ENCODE results near the gene CTAGE6.
A peak's percentile ranks its signal among the peaks of the same experiment; 100 is the strongest.
"Not testable (repeated sequence)": the region's sequence is repeated elsewhere in the genome, so short reads cannot be mapped to it uniquely, and the experiment has no call there.

Gene CTAGE6

GRCh38 chr7:143757596-143757995 lies at the start of gene CTAGE6:
Gene CTAGE6, minus strand, starts transcription at chr7:143757696. Its CDS starts 38 bp downstream, at chr7:143757658.
- not testable (repeated sequence) for H3K4me3 Mint-ChIP-seq, DNase-seq, H3K27me3 Mint-ChIP-seq, ATAC-seq, H3K27ac Mint-ChIP-seq, H3K4me1 Mint-ChIP-seq, H3K9me3 Mint-ChIP-seq

- not testable (repeated sequence) for H3K27me3 Mint-ChIP-seq, H3K4me1 Mint-ChIP-seq, H3K9me3 Mint-ChIP-seq, H3K27ac Mint-ChIP-seq, DNase-seq, ATAC-seq, H3K4me3 Mint-ChIP-seq
Measured at GRCh38 chr7:143806664-143807071, 49.2 kb upstream of the CTAGE6 start.

- not testable (repeated sequence) for H3K4me1 Mint-ChIP-seq, H3K27ac Mint-ChIP-seq, ATAC-seq, DNase-seq, H3K27me3 Mint-ChIP-seq, H3K9me3 Mint-ChIP-seq, H3K4me3 Mint-ChIP-seq
Measured at GRCh38 chr7:143797896-143798290, 40.4 kb upstream of the CTAGE6 start.

GRCh38 chr7:143797119-143797895 lies 39.8 kb upstream of the CTAGE6 start:
- not testable (repeated sequence) for H3K9me3 Mint-ChIP-seq, DNase-seq, H3K27ac Mint-ChIP-seq, H3K4me1 Mint-ChIP-seq, H3K4me3 Mint-ChIP-seq, ATAC-seq, H3K27me3 Mint-ChIP-seq

- H3K9me3 Mint-ChIP-seq, ATAC-seq, H3K27ac Mint-ChIP-seq, DNase-seq, H3K4me3 Mint-ChIP-seq, H3K27me3 Mint-ChIP-seq, H3K4me1 Mint-ChIP-seq: not testable (repeated sequence)
Measured at GRCh38 chr7:143795653-143796052, 38.2 kb upstream of the CTAGE6 start.

- ATAC-seq (peak; percentile 67), DNase-seq (peak; percentile 3 to 18)
- H3K4me3 Mint-ChIP-seq, H3K27me3 Mint-ChIP-seq, H3K4me1 Mint-ChIP-seq, H3K9me3 Mint-ChIP-seq, H3K27ac Mint-ChIP-seq: not testable (repeated sequence)
Measured at GRCh38 chr7:143792633-143793032, 35.1 kb upstream of the CTAGE6 start.

GRCh38 chr7:143785415-143786182 lies 28.1 kb upstream of the CTAGE6 start:
- not testable (repeated sequence) for H3K9me3 Mint-ChIP-seq, H3K4me1 Mint-ChIP-seq, H3K27me3 Mint-ChIP-seq, ATAC-seq, DNase-seq, H3K27ac Mint-ChIP-seq, H3K4me3 Mint-ChIP-seq

GRCh38 chr7:143779591-143779990 lies 22.1 kb upstream of the CTAGE6 start:
- not testable (repeated sequence) for H3K27ac Mint-ChIP-seq, H3K4me3 Mint-ChIP-seq, DNase-seq, H3K27me3 Mint-ChIP-seq, H3K9me3 Mint-ChIP-seq, ATAC-seq, H3K4me1 Mint-ChIP-seq

GRCh38 chr7:143772738-143773468 lies 15.4 kb upstream of the CTAGE6 start:
- not testable (repeated sequence) for DNase-seq, H3K4me1 Mint-ChIP-seq, H3K9me3 Mint-ChIP-seq, H3K27me3 Mint-ChIP-seq, H3K4me3 Mint-ChIP-seq, H3K27ac Mint-ChIP-seq, ATAC-seq

- not testable (repeated sequence) for ATAC-seq, H3K9me3 Mint-ChIP-seq, H3K27me3 Mint-ChIP-seq, H3K4me1 Mint-ChIP-seq, H3K4me3 Mint-ChIP-seq, H3K27ac Mint-ChIP-seq, DNase-seq
Measured at GRCh38 chr7:143767531-143767930, 10.0 kb upstream of the CTAGE6 start.

- H3K27ac Mint-ChIP-seq, H3K4me3 Mint-ChIP-seq, DNase-seq, H3K27me3 Mint-ChIP-seq, H3K9me3 Mint-ChIP-seq, H3K4me1 Mint-ChIP-seq, ATAC-seq: not testable (repeated sequence)
Measured at GRCh38 chr7:143765678-143766077, 8.2 kb upstream of the CTAGE6 start.

- not testable (repeated sequence) for H3K4me3 Mint-ChIP-seq
Measured at GRCh38 chr7:143763065-143763464, 5.6 kb upstream of the CTAGE6 start.

GRCh38 chr7:143745340-143745739 lies 12.2 kb downstream of the CTAGE6 start:
- not testable (repeated sequence) for H3K4me3 Mint-ChIP-seq, H3K4me1 Mint-ChIP-seq, H3K9me3 Mint-ChIP-seq, H3K27me3 Mint-ChIP-seq, H3K27ac Mint-ChIP-seq, ATAC-seq, DNase-seq

More at GRCh38 chr7:143763065-143763464, 5.6 kb upstream of the CTAGE6 start:
- not testable (repeated sequence) for H3K27ac Mint-ChIP-seq, H3K4me1 Mint-ChIP-seq, H3K9me3 Mint-ChIP-seq, DNase-seq, H3K27me3 Mint-ChIP-seq, ATAC-seq

GRCh38 chr7:143737037-143737819 lies 20.3 kb downstream of the CTAGE6 start:
- H3K4me3 Mint-ChIP-seq: peak overlapping the region in 1 of 2 donors; percentile 46
- not testable (repeated sequence) for DNase-seq, H3K9me3 Mint-ChIP-seq, H3K27me3 Mint-ChIP-seq
- peaks cover 20% of the 10 kb centered on the region for H3K4me1 Mint-ChIP-seq
- ATAC-seq: peak; percentile 79
- H3K27ac Mint-ChIP-seq: peak overlapping the region; percentile 19 to 86

- no peaks in the 10 kb centered on the region for H3K9me3 Mint-ChIP-seq
- no peak overlapping the region for H3K4me3 Mint-ChIP-seq
- no peak for DNase-seq
- H3K4me1 Mint-ChIP-seq: peaks cover 20% of the 10 kb centered on the region
- H3K27ac Mint-ChIP-seq: no peak overlapping the region
- H3K27me3 Mint-ChIP-seq: no peaks in the 10 kb centered on the region
- no peak for ATAC-seq
Measured at GRCh38 chr7:143735962-143736361, 21.5 kb downstream of the CTAGE6 start.
